C1 segment of cervical spinal cord (tissue), 14 donors: ENCODE data around the gene TSHZ1.

ENCODE experiments used
- DNase-seq, 14 donors: peaks; one replicate each; lab custom pipeline; 2025; lab: John Stamatoyannopoulos, UW

Gene TSHZ1

GRCh38 chr18:75220551-75221355, 10.2 kb downstream of the TSHZ1 start:
- peak in 1 of 14 donors; percentile 79 for DNase-seq

GRCh38 chr18:75221397-75221796, 10.8 kb downstream of the TSHZ1 start:
- peak in 1 of 14 donors; percentile 41 for DNase-seq

GRCh38 chr18:75221897-75222296, 11.3 kb downstream of the TSHZ1 start:
- no peak for DNase-seq

- DNase-seq, result no peak
Measured at GRCh38 chr18:75222407-75222806, 11.8 kb downstream of the TSHZ1 start.

- DNase-seq, result no peak
Measured at GRCh38 chr18:75223687-75224347, 13.2 kb downstream of the TSHZ1 start.

GRCh38 chr18:75226286-75226955, 15.8 kb downstream of the TSHZ1 start:
- peak in 1 of 14 donors; percentile 34 for DNase-seq

GRCh38 chr18:75226956-75227316, 16.3 kb downstream of the TSHZ1 start:
- DNase-seq, result no peak

GRCh38 chr18:75227535-75228296, 17.1 kb downstream of the TSHZ1 start:
- no peak for DNase-seq

- DNase-seq, result no peak
Measured at GRCh38 chr18:75228967-75229366, 18.4 kb downstream of the TSHZ1 start.

- no peak for DNase-seq
Measured at GRCh38 chr18:75229437-75229836, 18.8 kb downstream of the TSHZ1 start.

- no peak for DNase-seq
Measured at GRCh38 chr18:75230163-75231052, 19.8 kb downstream of the TSHZ1 start.

GRCh38 chr18:75231053-75231406, 20.4 kb downstream of the TSHZ1 start:
- DNase-seq, result no peak

- DNase-seq, result no peak
Measured at GRCh38 chr18:75234901-75235300, 24.3 kb downstream of the TSHZ1 start.

GRCh38 chr18:75235896-75236295, 25.3 kb downstream of the TSHZ1 start:
- DNase-seq, result no peak

- no peak for DNase-seq
Measured at GRCh38 chr18:75238100-75238499, 27.5 kb downstream of the TSHZ1 start.

- DNase-seq, result no peak
Measured at GRCh38 chr18:75238786-75239185, 28.2 kb downstream of the TSHZ1 start.

- no peak for DNase-seq
Measured at GRCh38 chr18:75240433-75240832, 29.8 kb downstream of the TSHZ1 start.

GRCh38 chr18:75241705-75242104, 31.1 kb downstream of the TSHZ1 start:
- no peak for DNase-seq

- DNase-seq, result peak in 1 of 14 donors; percentile 74
Measured at GRCh38 chr18:75244351-75245313, 34.0 kb downstream of the TSHZ1 start.
